ENCODE measurements around the gene METTL13.

GRCh38 chr1:171753182-171753581, 28.3 kb upstream of the METTL13 start:
- TF ChIP-seq EZH2 (IDR thresholded peaks at IDR 0.05; ENCODE audit: low read depth, low read length, severe bottlenecking): no peak
- no peak for TF ChIP-seq ATF3 (IDR thresholded peaks at IDR 0.05; ENCODE audit: insufficient read depth, low read depth, low read length)
- no peak for TF ChIP-seq CTCF (IDR thresholded peaks at IDR 0.05; ENCODE audit: control extremely low read depth in 1 of 3, insufficient read depth in 1 of 3, low read depth in 1 of 3, low read length in 3 of 3)
- TF ChIP-seq CEBPB (IDR thresholded peaks at IDR 0.05; ENCODE audit: low read depth, low read length): no peak
- TF ChIP-seq ATF2 (IDR thresholded peaks at IDR 0.05; ENCODE audit: low read length): no peak
- no peak for TF ChIP-seq BRCA1 (IDR thresholded peaks at IDR 0.05; ENCODE audit: low read depth, low read length)
- TF ChIP-seq POLR2A (IDR thresholded peaks at IDR 0.05; ENCODE audit: control extremely low read depth in 1 of 2, low read depth in 2 of 2, low read length in 2 of 2): no peak
- no peak for TF ChIP-seq BACH1 (IDR thresholded peaks at IDR 0.05; ENCODE audit: low read length)
- no peak for TF ChIP-seq SP4 (IDR thresholded peaks at IDR 0.05; ENCODE audit: low read length)
- no peak for TF ChIP-seq POLR2AphosphoS5 (IDR thresholded peaks at IDR 0.05; ENCODE audit: low read depth, low read length)
